NCI-H2171 treated with DMSO at 0.1 percent for 48 hours (cell line): ENCODE results near the gene ANKS1A.
"Not testable (repeated sequence)": the region's sequence is repeated elsewhere in the genome, so short reads cannot be mapped to it uniquely, and the experiment has no call there.

Experiments
- DNase-seq: peaks from one replicate; lab custom pipeline; 2025; lab: John Stamatoyannopoulos, UW

The ANKS1A gene, protein sequence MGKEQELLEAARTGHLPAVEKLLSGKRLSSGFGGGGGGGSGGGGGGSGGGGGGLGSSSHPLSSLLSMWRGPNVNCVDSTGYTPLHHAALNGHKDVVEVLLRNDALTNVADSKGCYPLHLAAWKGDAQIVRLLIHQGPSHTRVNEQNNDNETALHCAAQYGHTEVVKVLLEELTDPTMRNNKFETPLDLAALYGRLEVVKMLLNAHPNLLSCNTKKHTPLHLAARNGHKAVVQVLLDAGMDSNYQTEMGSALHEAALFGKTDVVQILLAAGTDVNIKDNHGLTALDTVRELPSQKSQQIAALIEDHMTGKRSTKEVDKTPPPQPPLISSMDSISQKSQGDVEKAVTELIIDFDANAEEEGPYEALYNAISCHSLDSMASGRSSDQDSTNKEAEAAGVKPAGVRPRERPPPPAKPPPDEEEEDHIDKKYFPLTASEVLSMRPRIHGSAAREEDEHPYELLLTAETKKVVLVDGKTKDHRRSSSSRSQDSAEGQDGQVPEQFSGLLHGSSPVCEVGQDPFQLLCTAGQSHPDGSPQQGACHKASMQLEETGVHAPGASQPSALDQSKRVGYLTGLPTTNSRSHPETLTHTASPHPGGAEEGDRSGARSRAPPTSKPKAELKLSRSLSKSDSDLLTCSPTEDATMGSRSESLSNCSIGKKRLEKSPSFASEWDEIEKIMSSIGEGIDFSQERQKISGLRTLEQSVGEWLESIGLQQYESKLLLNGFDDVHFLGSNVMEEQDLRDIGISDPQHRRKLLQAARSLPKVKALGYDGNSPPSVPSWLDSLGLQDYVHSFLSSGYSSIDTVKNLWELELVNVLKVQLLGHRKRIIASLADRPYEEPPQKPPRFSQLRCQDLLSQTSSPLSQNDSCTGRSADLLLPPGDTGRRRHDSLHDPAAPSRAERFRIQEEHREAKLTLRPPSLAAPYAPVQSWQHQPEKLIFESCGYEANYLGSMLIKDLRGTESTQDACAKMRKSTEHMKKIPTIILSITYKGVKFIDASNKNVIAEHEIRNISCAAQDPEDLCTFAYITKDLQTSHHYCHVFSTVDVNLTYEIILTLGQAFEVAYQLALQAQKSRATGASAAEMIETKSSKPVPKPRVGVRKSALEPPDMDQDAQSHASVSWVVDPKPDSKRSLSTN

DNA sequence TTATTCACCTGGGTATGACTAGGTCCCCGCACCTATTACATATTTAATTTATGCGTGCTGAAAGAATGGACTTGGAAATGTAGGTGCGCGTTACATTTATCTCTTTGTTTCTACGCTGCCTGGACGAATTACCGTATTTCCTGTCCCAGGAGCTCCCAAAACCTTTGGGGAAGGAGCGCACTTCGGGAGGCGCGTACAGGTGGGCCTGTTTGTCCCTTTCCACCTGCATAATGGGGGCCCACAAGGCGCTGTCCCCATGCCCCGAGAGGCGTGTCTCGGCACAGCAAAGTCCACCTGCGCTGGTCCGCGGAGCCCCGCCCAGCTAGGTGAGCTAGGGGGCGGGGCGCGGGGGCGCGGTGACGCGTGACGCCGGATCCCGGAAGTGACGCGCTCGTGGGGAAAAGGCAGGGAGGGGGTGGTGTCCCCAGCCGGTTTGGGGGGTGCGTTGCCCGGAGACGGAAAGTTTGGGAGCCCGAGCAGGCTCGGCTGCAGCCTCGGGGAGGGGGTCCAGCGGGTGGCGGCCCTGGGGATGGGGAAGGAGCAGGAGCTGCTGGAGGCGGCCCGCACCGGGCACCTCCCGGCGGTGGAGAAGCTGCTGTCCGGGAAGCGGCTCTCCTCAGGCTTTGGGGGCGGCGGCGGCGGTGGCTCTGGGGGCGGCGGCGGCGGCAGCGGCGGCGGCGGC, at the start of gene ANKS1A:
TSS of gene ANKS1A (plus strand) at position 382 of the 682 bp plus-strand sequence. CDS start at position 530, 148 bp downstream.
- peak; percentile 86 for DNase-seq

DNA sequence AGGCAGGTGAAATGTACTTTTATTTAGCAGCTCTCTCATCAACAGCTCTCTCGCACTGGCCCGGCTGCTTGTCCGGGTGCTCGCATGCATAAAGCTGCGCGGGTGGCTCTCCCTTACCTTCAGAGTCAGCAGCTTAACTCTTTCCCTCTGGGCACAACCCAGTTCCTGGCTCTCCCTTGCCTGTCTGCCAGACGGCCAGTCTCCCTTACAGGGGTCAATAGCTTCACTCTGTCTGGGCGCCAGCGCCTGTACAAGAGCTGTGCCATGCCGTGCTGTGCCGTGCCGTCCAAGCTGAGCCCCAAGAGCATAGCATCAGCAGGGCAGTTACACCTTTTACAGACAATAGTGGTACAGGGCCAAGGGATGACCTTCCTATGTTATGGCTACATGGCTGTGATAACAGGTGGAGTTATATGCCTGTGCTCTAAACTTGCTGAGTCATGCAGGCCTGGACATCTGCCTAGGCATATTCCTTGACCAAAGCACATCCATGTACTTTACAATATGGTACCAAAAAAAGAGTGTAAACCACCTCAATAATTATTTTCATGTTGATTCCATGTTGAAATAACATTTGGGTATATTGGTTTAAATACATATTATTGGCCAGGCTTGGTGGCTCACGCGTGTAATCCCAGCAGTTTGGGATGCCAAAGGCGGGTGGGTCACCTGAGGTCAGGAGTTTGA, 49.2 kb upstream of the ANKS1A start:
- DNase-seq, result no peak

DNA sequence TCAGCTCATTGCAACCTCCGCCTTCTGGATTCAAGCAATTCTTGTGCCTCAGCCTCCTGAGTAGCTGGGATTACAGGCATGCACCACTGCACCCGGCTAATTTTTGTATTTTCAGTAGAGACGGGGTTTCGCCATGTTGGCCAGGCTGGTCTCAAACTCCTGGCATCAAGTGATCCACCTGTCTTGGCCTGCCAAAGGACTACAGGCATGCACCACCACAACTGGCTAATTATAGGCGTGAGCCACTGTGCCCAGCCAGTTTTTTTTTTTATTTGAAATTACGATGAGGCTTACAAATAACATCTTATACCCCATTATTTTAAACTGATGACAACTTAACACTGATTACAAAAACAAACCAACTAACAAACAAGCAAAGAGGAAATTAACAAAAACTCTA, 40.0 kb upstream of the ANKS1A start:
- DNase-seq, result not testable (repeated sequence)

DNA sequence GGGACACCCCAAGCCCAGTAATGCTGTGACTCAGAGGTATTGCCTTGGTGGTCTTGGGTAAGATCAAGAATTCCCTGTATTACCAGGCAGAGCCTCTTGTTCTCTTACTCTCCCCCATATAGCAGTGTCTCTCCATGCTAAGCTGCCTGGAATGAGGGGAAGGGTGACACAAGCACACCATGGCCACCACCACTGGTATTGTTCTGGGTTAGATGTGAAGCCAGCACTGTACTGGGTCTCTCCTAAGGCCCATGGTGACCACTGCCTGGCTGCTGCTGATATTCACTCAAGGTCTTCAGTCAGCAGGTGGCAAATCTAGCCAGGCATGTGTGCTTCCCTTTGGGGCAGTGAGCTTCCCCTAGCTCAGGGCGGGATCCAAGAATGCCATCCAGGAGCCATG, 37.7 kb upstream of the ANKS1A start:
- DNase-seq, result no peak

DNA sequence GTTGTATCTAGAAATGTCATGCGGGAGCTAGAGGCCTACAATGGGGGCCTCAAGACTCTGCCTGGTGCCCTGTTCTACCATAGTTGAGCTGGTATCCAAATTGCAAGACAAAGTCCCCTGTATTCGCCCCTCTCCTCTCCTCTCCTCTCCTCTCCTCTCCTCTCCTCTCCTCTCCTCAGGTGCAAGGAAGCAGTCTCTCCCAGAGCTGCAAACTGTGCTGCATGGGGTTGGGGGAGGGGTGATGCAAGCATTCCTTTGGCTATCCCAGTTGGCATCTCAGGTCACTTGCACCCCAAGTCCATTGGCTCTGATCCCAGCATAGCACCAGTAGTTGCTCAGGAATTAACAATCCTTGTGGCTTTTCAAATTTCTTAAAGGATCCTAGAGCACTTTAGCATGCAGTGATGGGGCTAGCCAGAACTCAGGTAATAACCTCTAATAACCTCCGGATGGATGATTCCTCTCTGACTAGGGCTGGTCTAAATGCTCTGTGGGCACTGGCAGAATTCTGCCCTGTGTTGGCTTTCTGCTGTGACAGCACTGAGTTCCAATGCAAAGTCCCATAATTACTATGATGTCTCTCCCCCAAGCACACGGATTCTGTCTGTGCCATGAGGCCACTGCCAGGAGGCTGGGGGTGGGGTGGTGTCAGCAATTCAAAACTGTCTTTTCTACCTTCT, 36.5 kb upstream of the ANKS1A start:
- no peak for DNase-seq

DNA sequence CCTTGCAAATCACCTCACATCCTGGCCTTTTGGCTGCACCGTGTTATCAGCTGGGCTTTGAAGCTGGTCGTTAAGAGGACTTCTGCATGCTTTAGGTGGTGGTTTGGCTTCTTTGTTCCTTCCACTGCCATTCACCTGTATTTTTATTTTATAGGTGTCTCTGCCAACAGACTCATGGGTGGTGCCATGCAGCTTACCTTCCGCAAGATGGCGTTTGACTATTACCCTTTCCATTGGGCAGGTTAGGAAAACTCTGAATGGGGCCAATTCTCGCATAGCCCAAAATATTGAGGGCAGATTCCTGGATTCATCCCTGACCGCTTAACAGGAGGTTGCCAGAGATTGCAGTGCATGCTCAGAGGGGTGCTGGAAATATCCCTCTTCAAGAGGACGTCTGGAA, 33.6 kb upstream of the ANKS1A start:
- no peak for DNase-seq

DNA sequence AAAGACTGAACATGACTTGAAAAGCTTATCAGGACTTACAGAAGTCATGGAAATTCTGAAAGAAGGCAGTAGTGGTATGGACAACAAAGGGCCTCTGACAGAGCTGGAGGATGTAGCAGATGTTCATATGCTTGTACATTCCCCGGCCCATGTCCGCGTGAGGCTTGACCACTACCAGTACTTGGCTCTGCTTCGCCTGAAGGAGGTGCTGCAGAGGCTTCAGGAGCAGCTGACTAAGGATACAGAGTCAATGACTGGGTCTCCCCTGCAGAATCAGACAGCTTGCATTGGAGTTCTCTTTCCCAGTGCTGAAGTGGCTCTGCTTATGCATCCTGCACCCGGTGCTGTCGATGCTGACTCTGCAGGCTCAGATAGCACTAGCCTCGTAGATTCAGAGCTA, 30.4 kb upstream of the ANKS1A start:
- no peak for DNase-seq

DNA sequence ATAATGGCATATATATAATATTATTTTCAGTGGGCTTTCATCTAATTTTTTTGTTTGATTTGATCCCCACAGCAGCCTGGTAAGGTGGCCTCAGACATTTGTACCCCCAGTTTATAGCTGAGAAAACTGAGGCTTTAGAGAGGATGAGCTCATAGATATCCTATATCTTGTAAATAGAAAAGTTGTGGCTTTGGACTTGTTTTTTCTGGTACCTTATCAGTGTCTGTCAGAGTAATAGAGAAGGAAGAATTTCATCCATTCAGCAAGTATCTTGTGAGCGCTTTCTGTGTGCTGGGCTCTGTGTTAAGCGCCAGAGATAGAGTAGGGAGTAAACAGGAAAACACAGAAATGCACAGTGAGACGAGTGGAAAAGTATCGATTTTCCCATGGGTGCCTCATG, 29.1 kb upstream of the ANKS1A start:
- DNase-seq, result no peak

DNA sequence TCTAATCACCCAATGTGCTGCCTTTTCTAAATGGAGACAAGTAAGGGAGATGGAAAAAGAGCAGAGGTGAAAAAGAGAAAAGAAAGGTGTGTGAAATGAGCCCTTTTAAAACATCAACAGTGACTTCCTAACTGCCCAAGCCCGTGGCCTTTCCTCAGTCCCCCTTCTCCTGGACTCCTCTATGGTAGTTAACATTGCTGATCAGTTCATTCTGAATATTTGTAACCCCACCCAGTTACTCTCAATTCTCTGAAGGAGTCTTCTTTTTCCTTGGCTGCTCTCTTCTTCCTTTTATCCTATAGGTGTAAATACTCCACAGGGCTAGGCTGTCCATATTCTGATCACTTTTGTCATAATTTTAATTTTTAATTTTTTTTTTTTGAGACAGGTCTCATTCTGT, 28.3 kb upstream of the ANKS1A start:
- DNase-seq, result no peak

DNA sequence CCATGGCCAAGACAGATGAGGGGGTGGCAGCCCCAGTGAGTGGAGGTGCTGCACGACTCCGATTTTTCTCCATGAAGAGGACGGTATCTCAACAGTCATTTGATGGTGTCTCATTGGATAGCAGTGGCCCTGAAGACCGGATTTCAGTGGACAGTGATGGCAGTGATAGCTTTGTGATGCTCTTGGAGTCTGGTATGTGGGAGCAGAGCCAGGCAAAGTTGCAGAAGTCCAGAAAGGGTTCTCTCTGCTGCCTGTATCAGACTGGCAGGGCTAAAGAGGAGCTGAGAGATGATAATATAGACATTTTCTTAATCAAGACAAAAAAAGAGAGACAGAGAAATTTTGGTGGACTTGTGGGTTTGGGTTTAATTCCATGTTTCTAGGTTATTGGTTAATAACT, 25.0 kb upstream of the ANKS1A start:
- DNase-seq, result no peak

DNA sequence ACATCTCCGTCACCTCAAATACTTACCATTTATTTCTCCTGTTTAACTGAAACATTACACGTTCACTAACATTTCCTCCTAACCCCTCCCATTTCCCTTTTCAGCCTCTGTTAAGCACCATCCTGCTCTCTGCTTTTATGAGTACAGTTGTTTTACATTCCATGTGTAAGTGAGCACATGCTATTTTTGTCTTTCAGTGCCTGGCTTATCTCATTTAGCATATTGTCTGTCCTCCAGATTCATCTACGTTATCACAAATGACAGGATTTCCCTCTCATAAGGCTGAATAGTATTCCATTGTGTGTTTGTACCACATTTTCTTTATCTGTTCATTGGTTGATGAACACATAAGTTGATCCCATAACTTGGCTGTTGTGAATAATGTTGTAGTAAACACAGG, 23.9 kb upstream of the ANKS1A start:
- no peak for DNase-seq

DNA sequence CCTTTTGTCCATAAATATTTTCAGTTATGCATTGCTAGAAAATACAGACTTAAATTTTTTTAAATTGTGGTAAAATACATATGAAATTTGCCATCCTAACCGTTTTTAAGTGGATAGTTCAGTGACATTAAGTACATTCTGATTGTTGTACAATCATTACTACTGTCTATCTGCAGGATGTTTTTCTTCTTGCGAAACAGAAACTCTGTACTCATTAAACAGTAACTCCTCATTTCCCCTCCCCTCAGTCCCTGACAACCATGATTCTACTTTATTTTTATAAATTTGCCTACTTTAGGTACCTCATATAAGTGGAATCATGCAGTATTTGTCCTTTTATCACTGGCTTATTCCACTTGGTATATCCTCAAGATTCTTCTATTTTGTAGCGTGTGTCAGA, 22.5 kb upstream of the ANKS1A start:
- DNase-seq, result no peak

DNA sequence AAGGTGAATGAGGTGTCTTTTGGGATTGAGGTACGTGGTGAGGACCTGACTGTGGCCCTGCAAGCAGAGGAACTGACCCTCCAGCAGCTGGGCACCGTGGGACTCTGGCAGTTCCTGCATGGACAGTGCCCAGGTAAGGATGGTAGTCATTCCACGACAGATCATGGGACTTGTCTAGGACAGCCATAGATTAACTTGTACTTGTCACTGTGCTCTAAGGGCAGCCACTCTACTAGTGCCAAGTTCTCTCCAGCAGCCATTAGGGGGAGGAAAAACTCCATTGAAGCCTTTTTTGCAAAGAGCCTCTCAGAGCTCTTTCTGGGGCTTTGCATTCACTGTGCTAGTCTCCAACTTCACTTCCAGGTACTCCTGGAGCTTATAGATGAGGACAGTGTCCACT, 21.6 kb upstream of the ANKS1A start:
- no peak for DNase-seq

DNA sequence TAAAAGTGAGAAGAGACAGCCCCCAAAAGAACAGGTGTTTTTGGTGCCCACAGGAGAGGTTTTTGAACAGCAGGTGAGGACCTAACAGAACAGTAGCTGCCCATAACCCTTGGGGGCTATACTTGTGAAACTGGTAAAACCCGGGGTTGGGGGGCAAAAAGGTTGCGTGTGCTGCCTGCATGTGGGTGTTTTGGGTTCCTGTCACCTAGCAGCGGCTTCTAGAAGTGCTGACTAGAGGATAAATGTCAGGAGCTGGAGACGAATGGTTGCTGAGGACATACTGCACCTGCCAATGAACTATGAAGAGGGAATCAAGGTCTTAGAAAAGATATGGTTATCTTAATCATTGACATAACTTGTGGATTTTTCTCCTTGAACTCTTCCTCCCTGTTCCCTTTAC, 17.2 kb upstream of the ANKS1A start:
- DNase-seq, result no peak

DNA sequence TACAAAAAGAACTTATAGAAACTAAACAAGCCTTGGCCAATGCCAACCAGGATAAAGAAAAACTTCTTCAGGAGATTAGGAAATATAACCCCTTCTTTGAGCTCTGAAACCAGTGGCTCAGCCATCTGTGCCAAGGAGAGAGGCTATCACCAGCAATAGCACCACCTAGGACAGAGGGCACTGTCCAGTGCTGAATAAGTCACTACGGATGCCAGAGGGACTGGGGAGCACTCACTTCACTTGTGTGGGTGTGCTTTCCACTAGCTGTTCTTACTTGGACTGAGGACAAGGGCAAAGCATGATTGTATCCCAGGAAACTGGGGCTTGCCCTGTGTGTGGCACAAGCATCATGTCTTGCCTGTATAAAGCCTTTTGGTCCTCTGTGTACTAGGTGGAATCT, 16.7 kb upstream of the ANKS1A start:
- DNase-seq, result no peak

DNA sequence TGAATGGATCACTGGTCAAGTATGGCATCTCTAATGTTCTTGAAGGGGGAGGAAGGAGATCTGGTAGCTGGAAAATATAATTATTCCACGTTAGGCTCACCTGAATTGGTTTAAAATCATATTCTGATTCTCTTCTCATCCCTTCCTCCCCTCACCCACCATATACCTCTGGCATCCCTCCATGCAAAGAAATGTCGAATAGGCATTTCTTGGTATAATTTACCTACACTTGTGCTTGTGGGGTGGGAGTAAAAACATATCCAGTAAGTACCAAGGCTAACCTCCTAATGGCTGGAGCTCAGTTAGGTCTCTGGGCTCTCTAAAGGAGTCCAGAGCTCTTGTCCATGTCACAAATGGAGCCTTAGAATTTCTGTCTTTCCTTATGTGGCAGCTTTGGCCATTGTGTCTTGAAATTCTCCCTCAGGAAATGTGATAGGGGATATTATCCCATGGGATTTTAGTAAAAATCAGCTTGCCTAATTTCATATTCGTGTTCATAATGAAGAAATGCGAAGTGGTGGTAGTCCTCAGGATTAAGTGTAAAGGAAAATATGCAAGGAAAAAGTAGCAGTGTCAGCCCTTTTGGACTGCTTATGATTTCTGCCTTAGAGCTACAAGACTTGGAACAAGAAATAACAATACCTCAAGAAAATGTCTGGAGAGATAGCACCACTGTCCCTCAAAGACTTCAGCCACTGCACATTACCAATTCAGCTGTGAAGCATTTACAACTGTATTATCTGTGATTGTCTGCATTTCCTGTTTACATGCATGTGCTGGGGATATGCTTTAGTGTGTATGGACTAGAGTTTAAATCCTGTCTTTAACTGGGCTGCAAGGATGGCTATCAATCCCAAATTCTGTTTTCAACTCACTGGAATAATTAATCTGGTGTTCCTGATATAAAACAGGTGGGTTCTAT, 13.5 kb upstream of the ANKS1A start:
- no peak for DNase-seq

DNA sequence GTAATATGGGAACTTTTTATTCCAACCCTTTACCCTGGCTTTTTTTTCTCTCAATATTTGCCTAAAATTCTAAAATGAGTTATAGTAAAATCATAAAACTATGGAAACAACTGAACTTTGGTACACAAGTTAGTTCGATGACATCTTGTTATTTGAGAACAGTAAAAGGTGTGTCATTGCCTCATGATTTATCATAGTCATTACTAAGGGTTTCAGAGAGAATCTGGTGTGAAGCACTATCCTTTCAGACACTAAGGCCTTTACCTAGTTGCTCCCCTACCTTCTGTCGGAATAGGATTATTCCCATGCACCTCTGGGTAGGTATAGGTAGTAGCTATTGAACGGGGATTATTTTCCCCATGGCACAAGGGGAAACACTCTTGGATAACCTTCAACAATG, 12.6 kb upstream of the ANKS1A start:
- no peak for DNase-seq

DNA sequence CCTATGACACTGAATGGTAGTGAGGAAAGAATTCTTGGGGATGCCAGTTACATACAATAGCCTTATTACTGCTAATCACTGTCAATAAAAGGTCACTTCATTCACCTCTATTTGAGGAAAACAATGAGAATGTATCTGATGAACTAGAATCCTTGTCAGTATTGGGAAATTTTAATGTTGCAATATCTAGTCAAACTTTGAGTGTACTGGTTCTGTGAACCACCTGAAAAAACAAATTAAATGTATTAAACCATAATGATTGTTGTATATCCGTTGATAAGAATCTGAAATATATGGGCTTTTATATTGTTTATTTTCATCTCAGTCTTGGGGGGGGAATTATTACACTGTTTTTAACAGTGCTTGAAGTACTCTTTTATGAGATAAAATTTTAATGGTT, 11.8 kb upstream of the ANKS1A start:
- DNase-seq, result no peak

DNA sequence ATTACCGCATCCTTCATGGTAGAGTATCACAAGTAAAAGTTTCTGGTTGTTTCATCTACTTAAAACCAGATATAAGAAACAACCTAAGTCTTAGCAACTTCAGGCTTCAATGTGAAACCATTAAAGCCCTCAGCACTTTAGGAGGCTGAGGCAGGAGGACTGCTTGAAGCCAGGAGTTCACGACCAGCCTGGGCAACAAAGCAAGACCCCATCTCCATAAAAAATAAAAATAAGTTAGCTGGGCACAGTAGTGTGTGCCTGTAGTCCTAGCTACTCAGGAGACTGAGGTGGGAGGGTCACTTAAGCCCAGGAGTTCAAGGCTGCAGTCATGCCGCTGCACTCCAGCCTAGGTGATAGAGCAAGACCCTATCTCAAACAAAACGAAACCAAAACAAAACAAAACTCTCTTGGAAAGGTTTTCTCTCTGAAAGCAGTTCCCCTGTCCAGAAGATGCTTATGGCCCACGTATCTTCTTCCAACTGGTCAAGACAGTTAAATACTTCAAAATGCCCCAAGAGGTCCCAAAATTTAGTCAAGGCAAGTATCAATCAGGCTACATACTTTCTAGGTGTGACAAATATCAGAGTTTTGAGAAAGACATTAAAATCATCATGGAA, 11.1 kb upstream of the ANKS1A start:
- DNase-seq, result no peak
